Natural killer cell treated with Interleukin-12 subunit alpha and Interleukin-12 subunit beta and Interleukin-15 and Interleukin-18, amount 100 ng/mL, for 72 hours (primary cell): Measurements from ENCODE around the gene RNASE12. TPM values are rescaled to one million over a fixed set of nuclear protein-coding genes. Genes with fewer than 3 reads are reported as not detected.

Source experiments
- ATAC-seq, 2 donors: fragments of 150-1000 bp; cut with Tn5 transposase in 1 of 2; sonication (Bioruptor Pico), chemical (Tn5 transposase) in 1 of 2; 2 replicates each; pipeline ENCODE4 v1.10.0; 2021
- DNase-seq: peaks from one replicate; pipeline ENCODE4 v3.0.0; 2022; ENCODE audit warnings: low spot score
- H3K27ac Mint-ChIP-seq, 2 donors: 1 replicate in 1 of 2; 2 replicates in 1 of 2; pipeline ENCODE4 v1.8.0; 2022; ENCODE audit warnings: mixed read lengths in 2 of 2, mild to moderate bottlenecking in 1 of 2, moderate library complexity in 1 of 2
- H3K27me3 Mint-ChIP-seq, 2 donors: 1 replicate in 1 of 2; 2 replicates in 1 of 2; pipeline ENCODE4 v1.8.0; 2022; ENCODE audit warnings: mixed read lengths in 2 of 2
- H3K36me3 Mint-ChIP-seq: one replicate; pipeline ENCODE4 v1.8.0; 2022; ENCODE audit warnings: mixed read lengths
- H3K4me1 Mint-ChIP-seq, 2 donors: 1 replicate in 1 of 2; 2 replicates in 1 of 2; pipeline ENCODE4 v1.8.0; 2022; ENCODE audit warnings: low read depth in 2 of 2, mixed read lengths in 2 of 2, mild to moderate bottlenecking in 1 of 2
- H3K4me3 Mint-ChIP-seq: one replicate; pipeline ENCODE4 v1.8.0; 2022; ENCODE audit warnings: mixed read lengths
- H3K9me3 Mint-ChIP-seq: 2 replicates; pipeline ENCODE4 v1.8.0; 2022; ENCODE audit warnings: mixed read lengths
- total RNA-seq, 2 donors: library from RNA; stranded (reverse); gene quantifications; one replicate each; pipeline ENCODE4 v1.2.3, GENCODE V29; 2022

RNASE12 gene
- total RNA-seq: not detected

- no peak within 1 kb of the TSS for H3K27ac Mint-ChIP-seq
- H3K4me3 Mint-ChIP-seq: no peak within 1 kb of the TSS
- no peak for DNase-seq
- ATAC-seq: no peak
- H3K9me3 Mint-ChIP-seq: no peaks in the 10 kb centered on the region
- no peaks in the 10 kb centered on the region for H3K4me1 Mint-ChIP-seq
- peaks cover 22 to 25% of the 10 kb centered on the region in 2 donors for H3K27me3 Mint-ChIP-seq
- H3K36me3 Mint-ChIP-seq: no peaks in the 10 kb centered on the region
Observed at GRCh38 chr14:20591235-20591634, at the start of gene RNASE12. TSS of gene RNASE12 (minus strand) at chr14:20591376. CDS start at chr14:20590723, 653 bp downstream.

- Mint-ChIP-seq H3K27ac (peak overlapping the region; percentile 78 to 92), H3K4me1 (peaks cover 31 to 34% of the 10 kb centered on the region in 2 donors), H3K4me3 (peak overlapping the region; percentile 84), H3K36me3 (no peaks in the 10 kb centered on the region), H3K27me3 (peaks cover 30 to 36% of the 10 kb centered on the region in 2 donors), H3K9me3 (no peaks in the 10 kb centered on the region)
- DNase-seq (peak; percentile 67), ATAC-seq (peak; percentile 89)
Observed at GRCh38 chr14:20632831-20633691, 41.9 kb upstream of the RNASE12 start.

- Mint-ChIP-seq H3K27me3 (peaks cover 36 to 42% of the 10 kb centered on the region in 2 donors), H3K4me1 (peaks cover 31 to 38% of the 10 kb centered on the region in 2 donors), H3K9me3 (no peaks in the 10 kb centered on the region), H3K4me3 (peak overlapping the region; percentile 84), H3K27ac (peak overlapping the region; percentile 78 to 92), H3K36me3 (no peaks in the 10 kb centered on the region)
- DNase-seq: no peak
- ATAC-seq: peak; percentile 21 to 41
Observed at GRCh38 chr14:20632448-20632830, 41.3 kb upstream of the RNASE12 start.

GRCh38 chr14:20631880-20632389 is 40.8 kb upstream of the RNASE12 start:
- Mint-ChIP-seq H3K36me3 (no peaks in the 10 kb centered on the region), H3K4me3 (peak overlapping the region; percentile 84), H3K9me3 (no peaks in the 10 kb centered on the region), H3K27me3 (peaks cover 42 to 46% of the 10 kb centered on the region in 2 donors), H3K4me1 (peaks cover 33 to 38% of the 10 kb centered on the region in 2 donors), H3K27ac (no peak overlapping the region)
- ATAC-seq (no peak), DNase-seq (no peak)

GRCh38 chr14:20631023-20631879 is 40.1 kb upstream of the RNASE12 start:
- H3K27me3 Mint-ChIP-seq: peaks cover 41 to 49% of the 10 kb centered on the region in 2 donors
- DNase-seq (no peak), ATAC-seq (peak; percentile 30 to 53)
- no peaks in the 10 kb centered on the region for H3K9me3 Mint-ChIP-seq
- no peaks in the 10 kb centered on the region for H3K36me3 Mint-ChIP-seq
- peaks cover 33 to 38% of the 10 kb centered on the region in 2 donors for H3K4me1 Mint-ChIP-seq
- H3K4me3 Mint-ChIP-seq: peak overlapping the region; percentile 84
- peak overlapping the region; percentile 67 to 77 for H3K27ac Mint-ChIP-seq

- Mint-ChIP-seq H3K36me3 (no peaks in the 10 kb centered on the region), H3K9me3 (no peaks in the 10 kb centered on the region), H3K27me3 (peaks cover 36 to 42% of the 10 kb centered on the region in 2 donors), H3K27ac (peak overlapping the region; percentile 67 to 77), H3K4me3 (peak overlapping the region; percentile 80), H3K4me1 (peaks cover 36 to 43% of the 10 kb centered on the region in 2 donors)
- peak; percentile 25 to 39 for ATAC-seq
- DNase-seq: no peak
Observed at GRCh38 chr14:20630340-20631022, 39.3 kb upstream of the RNASE12 start.

GRCh38 chr14:20628063-20628854 is 37.1 kb upstream of the RNASE12 start:
- Mint-ChIP-seq H3K4me3 (peak overlapping the region; percentile 3), H3K27me3 (peaks cover 37 to 38% of the 10 kb centered on the region in 2 donors), H3K4me1 (peaks cover 51 to 55% of the 10 kb centered on the region in 2 donors), H3K27ac (no peak overlapping the region), H3K9me3 (no peaks in the 10 kb centered on the region), H3K36me3 (no peaks in the 10 kb centered on the region)
- ATAC-seq: no peak
- no peak for DNase-seq

GRCh38 chr14:20627346-20628027 is 36.3 kb upstream of the RNASE12 start:
- no peaks in the 10 kb centered on the region for H3K9me3 Mint-ChIP-seq
- H3K4me1 Mint-ChIP-seq: peaks cover 50 to 55% of the 10 kb centered on the region in 2 donors
- no peak overlapping the region for H3K27ac Mint-ChIP-seq
- DNase-seq (no peak), ATAC-seq (no peak)
- peaks cover 37 to 44% of the 10 kb centered on the region in 2 donors for H3K27me3 Mint-ChIP-seq
- no peak overlapping the region for H3K4me3 Mint-ChIP-seq
- H3K36me3 Mint-ChIP-seq: no peaks in the 10 kb centered on the region

- Mint-ChIP-seq H3K9me3 (no peaks in the 10 kb centered on the region), H3K27me3 (peaks cover 37 to 53% of the 10 kb centered on the region in 2 donors), H3K4me1 (peaks cover 48 to 56% of the 10 kb centered on the region in 2 donors), H3K27ac (no peak overlapping the region), H3K4me3 (no peak overlapping the region), H3K36me3 (no peaks in the 10 kb centered on the region)
- DNase-seq (no peak), ATAC-seq (no peak)
Observed at GRCh38 chr14:20626274-20626673, 35.1 kb upstream of the RNASE12 start.

- DNase-seq: no peak
- Mint-ChIP-seq H3K4me1 (peaks cover 39 to 45% of the 10 kb centered on the region in 2 donors), H3K36me3 (no peaks in the 10 kb centered on the region), H3K27ac (peak overlapping the region; percentile 87 to 88), H3K27me3 (peaks cover 26 to 48% of the 10 kb centered on the region in 2 donors), H3K9me3 (no peaks in the 10 kb centered on the region), H3K4me3 (peak overlapping the region; percentile 77)
- peak; percentile 74 to 78 for ATAC-seq
Observed at GRCh38 chr14:20624495-20625070, 33.4 kb upstream of the RNASE12 start.

- ATAC-seq (no peak), DNase-seq (no peak)
- Mint-ChIP-seq H3K4me3 (peak overlapping the region; percentile 77), H3K9me3 (no peaks in the 10 kb centered on the region), H3K27me3 (peaks cover 24 to 48% of the 10 kb centered on the region in 2 donors), H3K36me3 (no peaks in the 10 kb centered on the region), H3K4me1 (peaks cover 39 to 46% of the 10 kb centered on the region in 2 donors), H3K27ac (peak overlapping the region in 1 of 2 donors; percentile 88)
Observed at GRCh38 chr14:20623798-20624197, 32.6 kb upstream of the RNASE12 start.

- DNase-seq (no peak), ATAC-seq (no peak)
- Mint-ChIP-seq H3K4me1 (peaks cover 39 to 47% of the 10 kb centered on the region in 2 donors), H3K27me3 (peaks cover 15 to 40% of the 10 kb centered on the region in 2 donors), H3K27ac (peak overlapping the region in 1 of 2 donors; percentile 21), H3K4me3 (peak overlapping the region; percentile 42), H3K9me3 (no peaks in the 10 kb centered on the region), H3K36me3 (no peaks in the 10 kb centered on the region)
Observed at GRCh38 chr14:20622816-20623291, 31.7 kb upstream of the RNASE12 start.
